ENCODE data around the gene FERMT2. TPM values are rescaled to one million over a fixed set of nuclear protein-coding genes. Genes with fewer than 3 reads are reported as not detected.

FERMT2 gene
- total RNA-seq, 6 experiments from 2014 or later = 109 to 152 (median 127) TPM

DNA sequence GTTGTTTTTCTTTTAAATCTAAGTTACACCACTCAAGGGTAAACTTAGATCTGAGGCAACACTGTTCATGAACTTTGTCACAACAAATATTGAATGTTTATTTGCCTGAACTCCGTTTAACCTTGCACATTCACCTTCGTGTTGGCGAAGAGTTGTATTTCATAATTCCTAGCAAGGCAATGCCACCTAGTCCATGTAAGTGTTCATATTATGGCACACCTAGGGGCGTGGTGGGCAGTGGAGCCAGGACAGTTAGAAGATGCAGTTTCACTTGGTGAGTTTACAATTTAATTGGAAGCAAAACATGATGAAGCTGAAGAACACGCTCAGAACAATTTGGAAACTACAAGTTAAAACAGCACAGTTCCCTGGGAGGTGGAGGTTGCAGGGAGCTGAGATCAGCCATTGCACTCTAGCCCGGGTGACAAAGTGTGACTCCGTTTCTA, 129.0 kb downstream of the FERMT2 start:
- peaks cover 20% of the 10 kb centered on the region for H3K4me1 Mint-ChIP-seq (ENCODE audit: low read depth)
- TF ChIP-seq, protein P1, sequence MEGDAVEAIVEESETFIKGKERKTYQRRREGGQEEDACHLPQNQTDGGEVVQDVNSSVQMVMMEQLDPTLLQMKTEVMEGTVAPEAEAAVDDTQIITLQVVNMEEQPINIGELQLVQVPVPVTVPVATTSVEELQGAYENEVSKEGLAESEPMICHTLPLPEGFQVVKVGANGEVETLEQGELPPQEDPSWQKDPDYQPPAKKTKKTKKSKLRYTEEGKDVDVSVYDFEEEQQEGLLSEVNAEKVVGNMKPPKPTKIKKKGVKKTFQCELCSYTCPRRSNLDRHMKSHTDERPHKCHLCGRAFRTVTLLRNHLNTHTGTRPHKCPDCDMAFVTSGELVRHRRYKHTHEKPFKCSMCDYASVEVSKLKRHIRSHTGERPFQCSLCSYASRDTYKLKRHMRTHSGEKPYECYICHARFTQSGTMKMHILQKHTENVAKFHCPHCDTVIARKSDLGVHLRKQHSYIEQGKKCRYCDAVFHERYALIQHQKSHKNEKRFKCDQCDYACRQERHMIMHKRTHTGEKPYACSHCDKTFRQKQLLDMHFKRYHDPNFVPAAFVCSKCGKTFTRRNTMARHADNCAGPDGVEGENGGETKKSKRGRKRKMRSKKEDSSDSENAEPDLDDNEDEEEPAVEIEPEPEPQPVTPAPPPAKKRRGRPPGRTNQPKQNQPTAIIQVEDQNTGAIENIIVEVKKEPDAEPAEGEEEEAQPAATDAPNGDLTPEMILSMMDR (IDR thresholded peaks at IDR 0.05) = no peak

DNA sequence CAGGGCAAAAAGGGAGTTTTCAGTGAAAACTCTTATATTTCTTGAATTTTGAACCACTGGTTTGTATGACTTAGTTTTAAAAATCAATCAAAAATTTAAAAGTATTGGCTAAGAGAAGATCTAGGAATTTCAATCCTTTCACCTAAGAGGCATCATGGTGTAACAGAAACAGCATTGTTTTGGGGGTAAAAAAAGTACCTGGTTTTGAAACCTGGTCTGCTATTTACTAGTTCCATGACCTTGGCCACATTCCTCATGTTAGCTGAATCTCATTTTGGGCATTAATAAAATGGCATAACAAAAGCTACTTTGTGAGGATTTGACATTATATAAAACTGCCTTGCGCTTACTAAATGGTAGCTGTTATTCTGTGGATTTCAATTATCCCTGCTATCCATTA, 142.7 kb downstream of the FERMT2 start:
- Mint-ChIP-seq H3K27me3 (ENCODE audit: insufficient read depth) (peaks cover 3% of the 10 kb centered on the region; the same call in 1 of the 2 replicates), H3K27ac (no peak overlapping the region), H3K4me1 (ENCODE audit: low read depth) (peaks cover 13% of the 10 kb centered on the region), H3K36me3 (ENCODE audit: low read depth) (no peaks in the 10 kb centered on the region), H3K9me3 (no peaks in the 10 kb centered on the region), H3K4me3 (no peak overlapping the region)
- DNase-seq = no peak
- TF ChIP-seq, protein P1 (IDR thresholded peaks at IDR 0.05) = no peak

More for the DNA sequence above, 129.0 kb downstream of the FERMT2 start:
- H3K9me3 Mint-ChIP-seq = no peaks in the 10 kb centered on the region
- no peak overlapping the region for H3K4me3 Mint-ChIP-seq
- H3K27ac Mint-ChIP-seq = no peak overlapping the region
- DNase-seq = no peak
- H3K27me3 Mint-ChIP-seq (ENCODE audit: insufficient read depth) = no peaks in the 10 kb centered on the region; the same call in 1 of the 2 replicates
- no peaks in the 10 kb centered on the region for H3K36me3 Mint-ChIP-seq (ENCODE audit: low read depth)

Other genes with a start within 250 kb of the FERMT2 start
- gene PSMC6, start 243.8 kb downstream of the FERMT2 start, total RNA-seq (2021; fragmentation: NEBNext Ultra II Directional; extraction: Animal tissue kit (Norgen Biotek cat#: 25700)) = 100 to 1,000 TPM in 3 of 6 experiments, 10 to 100 TPM in 3; 78.9 to 110 (median 95.3) TPM
- 10 to 100 TPM; 19.3 to 24.7 (median 22.8) TPM for gene STYX, start 220.9 kb downstream of the FERMT2 start, total RNA-seq (2021; fragmentation: NEBNext Ultra II Directional; extraction: Animal tissue kit (Norgen Biotek cat#: 25700))
- gene GNPNAT1, start 159.4 kb downstream of the FERMT2 start, total RNA-seq (2021; fragmentation: NEBNext Ultra II Directional; extraction: Animal tissue kit (Norgen Biotek cat#: 25700)) = 10 to 100 TPM; 43.1 to 53.6 (median 47.2) TPM
- 10 to 100 TPM in 2 of 6 experiments, 1 to 10 TPM in 4; 9.1 to 10.7 (median 9.7) TPM for gene DDHD1, start 202.3 kb upstream of the FERMT2 start, total RNA-seq (2021; fragmentation: NEBNext Ultra II Directional; extraction: Animal tissue kit (Norgen Biotek cat#: 25700))